GM12878 (cell line): ENCODE results near the gene DGKQ.

Source experiments
- EP300 ChIP-seq, 2 experiments: fragments of 150-350 bp in 1 of 2; IDR thresholded peaks; 2 replicates each; pipeline ENCODE4 v1.6.1; 2011 to 2012; ENCODE audit warnings: low read depth in 2 of 2, low read length in 2 of 2, borderline replicate concordance in 1 of 2, improper control_type of control experiment in 1 of 2, inconsistent platforms in 1 of 2; ENCODE audit not compliant: control insufficient read depth in 1 of 2
- EZH2 ChIP-seq: IDR thresholded peaks from 2 replicates; pipeline ENCODE4 v1.6.1; 2012; ENCODE audit warnings: low read depth, mild to moderate bottlenecking, control low read depth, inconsistent platforms, low read length, borderline replicate concordance; ENCODE audit not compliant: control insufficient read depth
- KAT2A ChIP-seq: conservative IDR thresholded peaks from 2 replicates; pipeline ENCODE4 v1.6.1; 2011; ENCODE audit warnings: low read depth, low read length; ENCODE audit not compliant: control insufficient read depth
- MXI1 ChIP-seq: fragments of 150-350 bp; IDR thresholded peaks from 2 replicates; pipeline ENCODE4 v1.6.1; 2011; ENCODE audit warnings: low read depth, mild to moderate bottlenecking, inconsistent platforms, low read length, improper control_type of control experiment
- POLR2A ChIP-seq: IDR thresholded peaks from 2 replicates; pipeline ENCODE4 v1.6.1; 2011; ENCODE audit warnings: low read depth, mild to moderate bottlenecking, low read length
- SIN3A ChIP-seq: IDR thresholded peaks from 2 replicates; pipeline ENCODE4 v1.6.1; 2012; ENCODE audit warnings: low read depth, low read length, improper control_type of control experiment
- YY1 ChIP-seq: IDR thresholded peaks from 2 replicates; pipeline ENCODE4 v1.6.1; 2011; ENCODE audit warnings: low read depth, mild to moderate bottlenecking, low read length
- ZNF24 ChIP-seq: fragments of 450-650 bp; IDR thresholded peaks from 2 replicates; pipeline ENCODE4 v1.6.1; 2017; ENCODE audit warnings: antibody characterized with exemption, mild to moderate bottlenecking
- TF ChIP-seq, protein P1 (sequence below): fragments of 450-650 bp; IDR thresholded peaks from 2 replicates; pipeline ENCODE4 v1.6.1; 2017; ENCODE audit warnings: mild to moderate bottlenecking, moderate library complexity
- TF ChIP-seq, protein P2 (sequence below), 3 experiments: IDR thresholded peaks in 2 of 3; conservative IDR thresholded peaks in 1 of 3; 2 replicates each; pipeline ENCODE4 v1.5.1; 2011; ENCODE audit warnings: low read depth in 3 of 3, low read length in 3 of 3, mild to moderate bottlenecking in 3 of 3, control low read depth in 2 of 3, moderate library complexity in 2 of 3, inconsistent platforms in 1 of 3, mixed read lengths in 1 of 3; ENCODE audit not compliant: control insufficient read depth in 2 of 3, insufficient read depth in 1 of 3; ENCODE audit errors: extremely low read depth in 1 of 3

DNA sequence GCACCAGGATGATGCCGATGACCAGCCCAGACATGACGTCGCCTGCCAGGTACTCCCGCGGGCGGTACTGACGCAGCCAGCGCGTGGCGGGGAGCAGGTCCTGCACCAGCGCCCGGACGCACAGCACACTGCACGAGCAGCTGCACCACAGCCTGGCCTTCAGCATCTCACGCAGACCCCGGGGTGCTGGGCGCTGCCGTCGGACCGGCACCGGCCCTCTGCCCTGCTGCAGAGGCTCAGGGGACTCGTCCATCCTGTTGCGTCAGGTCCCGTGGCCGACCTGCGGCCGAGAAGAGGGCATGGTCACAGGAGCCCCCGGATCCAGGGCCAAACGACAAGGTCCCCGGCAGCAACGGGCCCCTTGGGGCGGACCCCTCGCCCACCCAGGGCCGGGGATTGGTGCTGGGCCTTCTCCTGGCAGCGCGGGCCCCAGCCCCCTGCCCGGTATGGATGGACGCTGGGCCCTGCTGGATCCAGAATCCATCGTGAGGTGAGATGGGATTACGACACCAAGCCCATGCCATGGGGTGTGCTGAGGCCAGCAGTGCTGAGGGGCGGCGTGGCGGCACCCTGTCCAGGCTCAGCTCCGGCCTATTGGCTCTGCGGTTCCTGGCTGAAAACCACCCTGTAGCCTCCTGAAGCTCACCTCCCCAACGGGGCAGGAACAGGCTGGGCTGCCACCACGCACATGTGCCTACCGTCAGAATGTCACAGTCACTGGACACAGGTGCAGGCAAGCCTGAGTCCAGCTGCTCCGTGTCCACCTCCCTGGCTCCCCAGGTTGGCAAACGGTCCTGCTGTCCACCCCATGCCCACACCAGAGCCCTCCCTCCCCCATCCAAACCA, 18.3 kb upstream of the DGKQ start:
- TF ChIP-seq POLR2A (no peak), YY1 (no peak), ZNF24 (no peak), EP300 (IDR thresholded peaks at IDR 0.05; ENCODE audit: borderline replicate concordance in 1 of 2, control insufficient read depth in 1 of 2, low read depth in 2 of 2, low read length in 2 of 2) (no peak), SIN3A (no peak), KAT2A (no peak), MXI1 (no peak), EZH2 (no peak)
- TF ChIP-seq, protein P1, sequence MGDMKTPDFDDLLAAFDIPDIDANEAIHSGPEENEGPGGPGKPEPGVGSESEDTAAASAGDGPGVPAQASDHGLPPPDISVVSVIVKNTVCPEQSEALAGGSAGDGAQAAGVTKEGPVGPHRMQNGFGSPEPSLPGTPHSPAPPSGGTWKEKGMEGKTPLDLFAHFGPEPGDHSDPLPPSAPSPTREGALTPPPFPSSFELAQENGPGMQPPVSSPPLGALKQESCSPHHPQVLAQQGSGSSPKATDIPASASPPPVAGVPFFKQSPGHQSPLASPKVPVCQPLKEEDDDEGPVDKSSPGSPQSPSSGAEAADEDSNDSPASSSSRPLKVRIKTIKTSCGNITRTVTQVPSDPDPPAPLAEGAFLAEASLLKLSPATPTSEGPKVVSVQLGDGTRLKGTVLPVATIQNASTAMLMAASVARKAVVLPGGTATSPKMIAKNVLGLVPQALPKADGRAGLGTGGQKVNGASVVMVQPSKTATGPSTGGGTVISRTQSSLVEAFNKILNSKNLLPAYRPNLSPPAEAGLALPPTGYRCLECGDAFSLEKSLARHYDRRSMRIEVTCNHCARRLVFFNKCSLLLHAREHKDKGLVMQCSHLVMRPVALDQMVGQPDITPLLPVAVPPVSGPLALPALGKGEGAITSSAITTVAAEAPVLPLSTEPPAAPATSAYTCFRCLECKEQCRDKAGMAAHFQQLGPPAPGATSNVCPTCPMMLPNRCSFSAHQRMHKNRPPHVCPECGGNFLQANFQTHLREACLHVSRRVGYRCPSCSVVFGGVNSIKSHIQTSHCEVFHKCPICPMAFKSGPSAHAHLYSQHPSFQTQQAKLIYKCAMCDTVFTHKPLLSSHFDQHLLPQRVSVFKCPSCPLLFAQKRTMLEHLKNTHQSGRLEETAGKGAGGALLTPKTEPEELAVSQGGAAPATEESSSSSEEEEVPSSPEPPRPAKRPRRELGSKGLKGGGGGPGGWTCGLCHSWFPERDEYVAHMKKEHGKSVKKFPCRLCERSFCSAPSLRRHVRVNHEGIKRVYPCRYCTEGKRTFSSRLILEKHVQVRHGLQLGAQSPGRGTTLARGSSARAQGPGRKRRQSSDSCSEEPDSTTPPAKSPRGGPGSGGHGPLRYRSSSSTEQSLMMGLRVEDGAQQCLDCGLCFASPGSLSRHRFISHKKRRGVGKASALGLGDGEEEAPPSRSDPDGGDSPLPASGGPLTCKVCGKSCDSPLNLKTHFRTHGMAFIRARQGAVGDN = no peak
- TF ChIP-seq, protein P2, sequence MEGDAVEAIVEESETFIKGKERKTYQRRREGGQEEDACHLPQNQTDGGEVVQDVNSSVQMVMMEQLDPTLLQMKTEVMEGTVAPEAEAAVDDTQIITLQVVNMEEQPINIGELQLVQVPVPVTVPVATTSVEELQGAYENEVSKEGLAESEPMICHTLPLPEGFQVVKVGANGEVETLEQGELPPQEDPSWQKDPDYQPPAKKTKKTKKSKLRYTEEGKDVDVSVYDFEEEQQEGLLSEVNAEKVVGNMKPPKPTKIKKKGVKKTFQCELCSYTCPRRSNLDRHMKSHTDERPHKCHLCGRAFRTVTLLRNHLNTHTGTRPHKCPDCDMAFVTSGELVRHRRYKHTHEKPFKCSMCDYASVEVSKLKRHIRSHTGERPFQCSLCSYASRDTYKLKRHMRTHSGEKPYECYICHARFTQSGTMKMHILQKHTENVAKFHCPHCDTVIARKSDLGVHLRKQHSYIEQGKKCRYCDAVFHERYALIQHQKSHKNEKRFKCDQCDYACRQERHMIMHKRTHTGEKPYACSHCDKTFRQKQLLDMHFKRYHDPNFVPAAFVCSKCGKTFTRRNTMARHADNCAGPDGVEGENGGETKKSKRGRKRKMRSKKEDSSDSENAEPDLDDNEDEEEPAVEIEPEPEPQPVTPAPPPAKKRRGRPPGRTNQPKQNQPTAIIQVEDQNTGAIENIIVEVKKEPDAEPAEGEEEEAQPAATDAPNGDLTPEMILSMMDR (IDR thresholded peaks at IDR 0.05 in 2 of 3, conservative IDR thresholded peaks at IDR 0.05 in 1 of 3; ENCODE audit: control insufficient read depth in 2 of 3, extremely low read depth in 1 of 3, insufficient read depth in 1 of 3, low read depth in 3 of 3, low read length in 3 of 3) = no peak
